ENCODE results near the gene CTTNBP2.

DNA sequence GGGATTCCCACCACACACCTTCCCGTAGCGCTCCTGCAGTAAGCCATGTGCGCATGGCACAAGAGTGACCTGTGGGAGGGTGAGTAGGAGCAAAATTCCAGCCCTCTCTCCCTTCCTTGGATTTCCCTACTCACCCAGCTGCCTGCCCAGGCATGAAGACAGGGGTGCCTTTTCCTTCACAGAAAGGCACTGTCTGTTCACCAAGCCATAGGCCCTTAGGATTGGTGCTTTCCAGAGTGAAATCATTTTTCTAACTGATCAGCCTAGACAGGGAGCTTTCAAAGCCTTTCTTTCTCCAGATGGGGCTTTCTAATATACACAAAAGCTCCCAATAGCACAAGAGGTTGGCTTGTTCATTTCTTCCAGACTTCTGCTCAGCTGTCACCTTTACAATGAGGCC, 79.7 kb downstream of the CTTNBP2 start:
- TF ChIP-seq, protein P1, sequence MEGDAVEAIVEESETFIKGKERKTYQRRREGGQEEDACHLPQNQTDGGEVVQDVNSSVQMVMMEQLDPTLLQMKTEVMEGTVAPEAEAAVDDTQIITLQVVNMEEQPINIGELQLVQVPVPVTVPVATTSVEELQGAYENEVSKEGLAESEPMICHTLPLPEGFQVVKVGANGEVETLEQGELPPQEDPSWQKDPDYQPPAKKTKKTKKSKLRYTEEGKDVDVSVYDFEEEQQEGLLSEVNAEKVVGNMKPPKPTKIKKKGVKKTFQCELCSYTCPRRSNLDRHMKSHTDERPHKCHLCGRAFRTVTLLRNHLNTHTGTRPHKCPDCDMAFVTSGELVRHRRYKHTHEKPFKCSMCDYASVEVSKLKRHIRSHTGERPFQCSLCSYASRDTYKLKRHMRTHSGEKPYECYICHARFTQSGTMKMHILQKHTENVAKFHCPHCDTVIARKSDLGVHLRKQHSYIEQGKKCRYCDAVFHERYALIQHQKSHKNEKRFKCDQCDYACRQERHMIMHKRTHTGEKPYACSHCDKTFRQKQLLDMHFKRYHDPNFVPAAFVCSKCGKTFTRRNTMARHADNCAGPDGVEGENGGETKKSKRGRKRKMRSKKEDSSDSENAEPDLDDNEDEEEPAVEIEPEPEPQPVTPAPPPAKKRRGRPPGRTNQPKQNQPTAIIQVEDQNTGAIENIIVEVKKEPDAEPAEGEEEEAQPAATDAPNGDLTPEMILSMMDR (IDR thresholded peaks at IDR 0.05): no peak
- no peak for TF ChIP-seq POLR2A (IDR thresholded peaks at IDR 0.05)
